NT2/D1 (cell line): ENCODE results near the gene PHLDA3.

Experiments used
- DNase-seq: peaks from one replicate; pipeline ENCODE4 v3.0.0-alpha.2; 2011; ENCODE audit warnings: low read depth, low spot score
- H3K27me3 ChIP-seq: 2 replicates; pipeline ENCODE4 v1.6.0; 2011; ENCODE audit warnings: mild to moderate bottlenecking; ENCODE audit not compliant: insufficient read length, insufficient read depth
- H3K36me3 ChIP-seq: 2 replicates; pipeline ENCODE4 v1.6.1; 2011; ENCODE audit warnings: mild to moderate bottlenecking, low read length, mixed read lengths; ENCODE audit not compliant: insufficient read depth, insufficient read length
- H3K4me1 ChIP-seq: 2 replicates; pipeline ENCODE4 v1.5.1; 2011; ENCODE audit not compliant: insufficient read depth, insufficient read length
- H3K4me3 ChIP-seq: 2 replicates; pipeline ENCODE4 v1.5.1; 2011; ENCODE audit warnings: low read depth; ENCODE audit not compliant: insufficient read length
- H3K9ac ChIP-seq: 2 replicates; pipeline ENCODE4 v1.6.0; 2011; ENCODE audit warnings: low read depth; ENCODE audit not compliant: insufficient read length
- H3K9me3 ChIP-seq: 2 replicates; pipeline ENCODE4 v1.5.1; 2011; ENCODE audit warnings: mild to moderate bottlenecking, low read length; ENCODE audit not compliant: insufficient read depth
- SUZ12 ChIP-seq: IDR thresholded peaks from 2 replicates; pipeline ENCODE4 v1.6.1; 2011; ENCODE audit not compliant: insufficient read length, insufficient read depth; ENCODE audit errors: extremely low read depth
- YY1 ChIP-seq: IDR thresholded peaks from 2 replicates; pipeline ENCODE4 v1.6.1; 2011; ENCODE audit not compliant: insufficient read length, insufficient read depth
- ZNF274 ChIP-seq: IDR thresholded peaks from 2 replicates; pipeline ENCODE4 v1.6.1; 2011; ENCODE audit warnings: mild to moderate bottlenecking, low read depth, low read length

The PHLDA3 gene

GRCh38 chr1:201513498-201514243 lies 44.7 kb upstream of the PHLDA3 start:
- no peak overlapping the region for H3K9ac ChIP-seq
- H3K9me3 ChIP-seq, result no peaks in the 10 kb centered on the region
- no peaks in the 10 kb centered on the region for H3K36me3 ChIP-seq
- H3K27me3 ChIP-seq, result no peaks in the 10 kb centered on the region
- peaks cover 3% of the 10 kb centered on the region for H3K4me1 ChIP-seq
- no peak for TF ChIP-seq ZNF274
- no peak for TF ChIP-seq YY1
- no peak for TF ChIP-seq SUZ12
- H3K4me3 ChIP-seq, result no peak overlapping the region
- DNase-seq, result no peak

GRCh38 chr1:201511941-201512539 lies 43.1 kb upstream of the PHLDA3 start:
- H3K9ac ChIP-seq, result peak overlapping the region; percentile 21
- no peak overlapping the region for H3K4me3 ChIP-seq
- no peaks in the 10 kb centered on the region for H3K9me3 ChIP-seq
- H3K4me1 ChIP-seq, result peaks cover 3% of the 10 kb centered on the region
- peaks cover 4% of the 10 kb centered on the region for H3K27me3 ChIP-seq
- no peak for DNase-seq
- H3K36me3 ChIP-seq, result no peaks in the 10 kb centered on the region
- TF ChIP-seq ZNF274, result no peak
- TF ChIP-seq YY1, result no peak
- TF ChIP-seq SUZ12, result no peak

GRCh38 chr1:201511396-201511940 lies 42.5 kb upstream of the PHLDA3 start:
- TF ChIP-seq ZNF274, result no peak
- no peak for TF ChIP-seq YY1
- no peak for TF ChIP-seq SUZ12
- peaks cover 3% of the 10 kb centered on the region for H3K4me1 ChIP-seq
- peak overlapping the region; percentile 28 for H3K9ac ChIP-seq
- H3K36me3 ChIP-seq, result no peaks in the 10 kb centered on the region
- H3K4me3 ChIP-seq, result no peak overlapping the region
- no peak for DNase-seq
- no peaks in the 10 kb centered on the region for H3K9me3 ChIP-seq
- peaks cover 4% of the 10 kb centered on the region for H3K27me3 ChIP-seq

GRCh38 chr1:201510734-201511133 lies 41.7 kb upstream of the PHLDA3 start:
- no peak for TF ChIP-seq SUZ12
- no peak for TF ChIP-seq YY1
- TF ChIP-seq ZNF274, result no peak
- no peaks in the 10 kb centered on the region for H3K36me3 ChIP-seq
- H3K27me3 ChIP-seq, result peaks cover 4% of the 10 kb centered on the region
- H3K4me3 ChIP-seq, result no peak overlapping the region
- no peaks in the 10 kb centered on the region for H3K9me3 ChIP-seq
- DNase-seq, result no peak
- H3K4me1 ChIP-seq, result peaks cover 5% of the 10 kb centered on the region
- H3K9ac ChIP-seq, result no peak overlapping the region

- Histone ChIP-seq H3K36me3 (no peaks in the 10 kb centered on the region), H3K27me3 (peaks cover 4% of the 10 kb centered on the region), H3K4me3 (no peak overlapping the region), H3K9me3 (no peaks in the 10 kb centered on the region), H3K9ac (no peak overlapping the region), H3K4me1 (peaks cover 11% of the 10 kb centered on the region)
- TF ChIP-seq YY1 (no peak), SUZ12 (no peak), ZNF274 (no peak)
- no peak for DNase-seq
These were observed 40.8 kb upstream of the PHLDA3 start for GRCh38 chr1:201509601-201510374.

GRCh38 chr1:201508809-201509208 lies 39.8 kb upstream of the PHLDA3 start:
- TF ChIP-seq ZNF274 (no peak), SUZ12 (no peak), YY1 (no peak)
- DNase-seq, result no peak
- Histone ChIP-seq H3K4me3 (no peak overlapping the region), H3K27me3 (peaks cover 4% of the 10 kb centered on the region), H3K9ac (no peak overlapping the region), H3K36me3 (no peaks in the 10 kb centered on the region), H3K4me1 (peaks cover 11% of the 10 kb centered on the region), H3K9me3 (no peaks in the 10 kb centered on the region)

GRCh38 chr1:201507360-201507675 lies 38.3 kb upstream of the PHLDA3 start:
- H3K4me3 ChIP-seq, result peak overlapping the region; percentile 32
- TF ChIP-seq YY1, result no peak
- no peak for TF ChIP-seq ZNF274
- TF ChIP-seq SUZ12, result no peak
- H3K27me3 ChIP-seq, result peaks cover 4% of the 10 kb centered on the region
- no peak for DNase-seq
- H3K9me3 ChIP-seq, result no peaks in the 10 kb centered on the region
- no peaks in the 10 kb centered on the region for H3K36me3 ChIP-seq
- H3K4me1 ChIP-seq, result peaks cover 15% of the 10 kb centered on the region
- peak overlapping the region; percentile 47 for H3K9ac ChIP-seq
